COLO668 (cell line): Measurements from ENCODE around the gene TCEAL1.
A peak's percentile ranks its signal among the peaks of the same experiment; 100 is the strongest.
"Not testable (repeated sequence)": the region's sequence is repeated elsewhere in the genome, so short reads cannot be mapped to it uniquely, and the experiment has no call there.

Source experiments
- DNase-seq: peaks from one replicate; lab custom pipeline; 2025; ENCODE audit not compliant: unreplicated experiment; lab: John Stamatoyannopoulos, UW

The TCEAL1 gene

GRCh38 chrX:103631145-103631544 lies 2.4 kb downstream of the TCEAL1 start:
- no peak for DNase-seq

- DNase-seq: no peak
These were observed 6.7 kb downstream of the TCEAL1 start for GRCh38 chrX:103635436-103635835.

GRCh38 chrX:103637604-103638338 lies 9.0 kb downstream of the TCEAL1 start:
- DNase-seq: no peak

GRCh38 chrX:103638479-103639346 lies 9.9 kb downstream of the TCEAL1 start:
- peak; percentile 2 for DNase-seq

GRCh38 chrX:103640401-103641155 lies 11.8 kb downstream of the TCEAL1 start:
- DNase-seq: no peak

- DNase-seq: no peak
These were observed 15.3 kb downstream of the TCEAL1 start for GRCh38 chrX:103644125-103644524.

GRCh38 chrX:103647630-103648029 lies 18.9 kb downstream of the TCEAL1 start:
- DNase-seq: no peak

GRCh38 chrX:103651151-103651773 lies 22.5 kb downstream of the TCEAL1 start:
- DNase-seq: no peak

- DNase-seq: not testable (repeated sequence)
These were observed 26.6 kb downstream of the TCEAL1 start for GRCh38 chrX:103655230-103656000.

GRCh38 chrX:103656617-103657016 lies 27.8 kb downstream of the TCEAL1 start:
- DNase-seq: no peak

- not testable (repeated sequence) for DNase-seq
These were observed 28.3 kb downstream of the TCEAL1 start for GRCh38 chrX:103657066-103657465.

GRCh38 chrX:103658681-103659433 lies 30.1 kb downstream of the TCEAL1 start:
- DNase-seq: no peak

- DNase-seq: not testable (repeated sequence)
These were observed 30.7 kb downstream of the TCEAL1 start for GRCh38 chrX:103659460-103659859.

- DNase-seq: no peak
These were observed 35.4 kb downstream of the TCEAL1 start for GRCh38 chrX:103663981-103664762.

GRCh38 chrX:103666202-103667107 lies 37.7 kb downstream of the TCEAL1 start:
- DNase-seq: no peak

GRCh38 chrX:103669745-103670144 lies 41.0 kb downstream of the TCEAL1 start:
- no peak for DNase-seq

GRCh38 chrX:103674531-103675454 lies 46.0 kb downstream of the TCEAL1 start:
- no peak for DNase-seq
